Measurements from ENCODE around the gene ASTE1.
"Not testable (repeated sequence)": the region's sequence is repeated elsewhere in the genome, so short reads cannot be mapped to it uniquely, and the experiment has no call there.

Gene ASTE1

GRCh38 chr3:131007782-131008181, 18.8 kb downstream of the ASTE1 start:
- DNase-seq = no peak

DNA sequence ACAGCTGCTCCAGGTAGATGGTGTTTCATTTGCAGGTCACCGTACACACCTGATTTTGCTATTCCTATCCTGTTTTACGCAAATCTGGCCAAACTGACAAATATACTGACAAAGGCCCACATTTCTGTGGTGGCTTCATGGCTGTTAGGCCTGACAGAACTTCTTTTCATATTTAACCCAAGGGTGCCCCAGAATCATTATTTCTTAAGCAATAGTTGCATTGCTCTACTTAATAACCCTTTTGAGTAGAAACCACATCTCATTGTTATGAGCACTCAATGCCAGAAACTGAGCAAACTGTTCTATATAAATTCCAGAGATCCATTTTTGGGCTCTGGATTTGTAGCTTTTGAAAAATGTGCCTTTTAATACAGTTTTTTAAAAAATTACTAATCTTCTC, 19.4 kb downstream of the ASTE1 start:
- DNase-seq = no peak

DNA sequence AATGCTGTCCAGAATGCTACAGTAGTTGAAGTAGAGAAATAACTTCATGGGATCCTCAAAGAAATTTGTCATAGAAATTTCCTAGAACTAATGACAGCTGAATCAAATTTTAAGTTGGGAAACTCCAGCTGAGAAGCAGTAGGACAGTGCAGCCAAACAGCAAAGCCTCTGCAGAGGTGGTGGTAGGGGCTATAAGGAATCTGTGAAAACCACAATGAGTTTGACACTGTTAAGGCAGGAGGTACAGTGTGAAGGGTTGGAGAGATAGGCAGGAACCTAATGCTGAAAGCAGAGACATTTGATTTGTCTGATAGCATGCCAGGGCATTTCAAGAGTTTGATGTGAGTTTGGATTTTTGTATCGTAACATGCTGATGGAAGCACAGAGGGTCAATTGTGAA, 22.0 kb downstream of the ASTE1 start:
- DNase-seq = no peak

DNA sequence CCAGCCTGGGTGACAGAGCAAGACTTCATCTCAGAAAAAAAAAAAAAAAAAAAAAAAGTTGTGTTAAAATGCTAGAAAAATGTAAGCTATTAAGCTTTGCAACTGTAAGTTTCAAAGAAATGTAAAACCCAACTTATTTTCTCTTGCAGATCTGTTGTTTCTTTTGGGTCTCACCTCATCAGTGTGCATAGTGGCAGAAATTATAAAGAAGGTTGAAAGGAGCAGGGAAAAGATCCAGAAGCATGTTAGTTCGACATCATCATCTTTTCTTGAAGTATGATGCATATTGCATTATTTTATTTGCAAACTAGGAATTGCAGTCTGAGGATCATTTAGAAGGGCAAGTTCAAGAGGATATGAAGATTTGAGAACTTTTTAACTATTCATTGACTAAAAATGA, 25.6 kb downstream of the ASTE1 start:
- no peak for DNase-seq

DNA sequence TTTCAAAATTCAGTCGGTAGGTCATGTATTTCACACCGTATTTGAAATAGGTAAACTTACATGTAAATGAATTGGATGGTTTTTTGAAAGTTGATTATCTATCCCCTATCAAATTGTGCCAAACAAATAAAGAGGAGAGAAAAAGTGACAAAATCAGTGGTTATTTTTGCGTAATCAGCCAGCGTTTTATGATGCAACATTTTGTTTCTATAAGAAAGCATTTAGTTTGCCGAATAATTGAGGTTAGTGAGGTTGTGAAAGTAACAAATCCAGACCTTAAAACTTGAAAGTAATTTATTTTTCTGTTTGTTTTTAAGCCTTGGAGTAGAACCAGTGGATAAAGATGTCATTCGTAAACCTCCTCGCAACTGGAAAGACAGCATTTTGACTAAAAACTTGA, 29.3 kb downstream of the ASTE1 start:
- DNase-seq = no peak

DNA sequence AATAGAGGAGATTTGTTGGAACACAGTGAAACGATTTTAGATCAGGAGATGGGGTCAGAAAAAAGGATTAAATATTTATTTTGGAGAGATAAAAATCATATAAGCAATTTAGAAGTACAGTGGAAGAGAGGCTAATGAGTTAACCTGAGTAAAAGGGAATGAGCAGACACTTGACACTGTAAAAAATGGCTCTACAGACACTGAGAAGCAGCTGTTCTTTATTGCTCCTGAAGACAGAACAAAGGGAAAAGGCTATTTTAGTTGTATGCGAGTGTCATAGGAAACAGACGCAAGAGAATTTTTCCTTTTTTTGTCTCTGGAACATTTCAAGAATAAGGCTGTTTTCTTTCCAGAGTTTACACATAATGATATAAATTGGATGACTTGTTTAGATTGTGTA, 34.3 kb downstream of the ASTE1 start:
- DNase-seq = no peak

DNA sequence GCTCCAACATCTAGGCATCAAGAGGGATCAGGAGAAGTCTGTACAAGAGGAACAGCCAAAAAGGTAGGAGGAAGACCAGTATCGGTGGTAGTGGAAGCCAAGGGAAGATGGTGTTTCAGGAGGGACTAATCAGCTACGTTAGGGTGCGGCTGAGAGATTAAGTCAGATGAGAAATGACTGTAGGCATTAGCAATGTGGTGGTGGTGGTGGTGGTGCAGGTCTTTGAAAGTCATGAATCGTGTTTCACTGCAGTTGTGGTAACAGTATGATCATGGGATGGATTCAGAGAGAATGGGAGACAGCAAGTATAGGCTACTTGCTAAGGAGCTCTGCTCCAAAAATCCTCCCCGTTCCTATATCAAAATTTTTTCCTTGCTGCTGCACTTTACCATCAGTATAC, 35.5 kb downstream of the ASTE1 start:
- DNase-seq = no peak

DNA sequence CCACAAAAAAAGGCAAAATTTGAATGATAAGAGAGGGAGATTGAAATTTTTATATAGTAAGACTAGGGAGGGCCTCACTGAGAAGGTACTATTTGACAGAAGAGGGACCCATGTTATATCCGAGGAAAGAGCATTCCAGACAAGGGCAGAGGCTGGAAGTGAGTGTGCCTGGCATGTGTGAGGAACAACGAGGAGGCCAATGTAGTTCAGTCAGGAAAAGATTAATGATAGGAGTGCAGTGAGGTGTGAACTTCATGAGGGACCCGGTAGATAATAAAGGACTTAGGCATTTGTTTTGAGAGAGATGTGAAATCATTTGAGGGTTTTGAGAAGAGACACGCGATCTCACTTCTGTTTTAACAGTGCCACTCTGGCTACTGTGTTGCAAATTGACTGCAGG, 36.3 kb downstream of the ASTE1 start:
- no peak for DNase-seq

DNA sequence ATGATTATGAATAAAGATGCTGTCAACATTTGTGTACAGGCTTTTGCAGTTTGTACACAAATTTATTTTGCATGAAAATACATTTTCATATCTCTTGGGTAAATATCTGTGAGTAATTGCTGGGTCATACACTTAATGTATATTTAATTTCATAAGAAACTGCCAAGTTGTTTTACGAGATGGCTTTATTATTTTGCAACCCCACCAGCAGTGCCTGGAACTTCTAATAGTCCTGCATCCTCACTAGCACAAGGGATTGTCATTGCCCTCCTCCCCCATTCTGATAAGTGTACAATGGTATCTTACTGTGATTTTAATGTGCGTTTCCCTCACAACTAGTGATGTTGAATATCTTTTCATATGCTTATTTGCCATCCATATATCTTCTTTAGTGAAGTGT, 45.2 kb downstream of the ASTE1 start:
- DNase-seq = no peak

GRCh38 chr3:130979117-130979516, 47.5 kb downstream of the ASTE1 start:
- DNase-seq = no peak

- DNase-seq = no peak
Observed at GRCh38 chr3:130976706-130977105, 49.9 kb downstream of the ASTE1 start.

DNA sequence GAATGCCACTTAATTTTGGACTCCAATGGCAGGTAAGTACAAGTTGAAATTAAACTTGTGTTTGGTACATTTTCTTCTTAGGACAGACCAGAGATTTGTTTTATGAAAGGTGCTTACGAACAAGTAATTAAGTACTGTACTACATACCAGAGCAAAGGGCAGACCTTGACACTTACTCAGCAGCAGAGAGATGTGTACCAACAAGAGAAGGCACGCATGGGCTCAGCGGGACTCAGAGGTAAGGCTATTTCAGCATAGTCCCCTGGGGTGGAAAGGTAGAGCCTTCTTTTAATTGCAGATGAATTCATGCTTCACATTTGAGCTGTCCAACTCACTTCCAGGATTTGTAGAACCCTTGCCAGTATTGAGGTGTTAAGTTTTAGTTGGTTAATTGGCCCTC, 51.4 kb downstream of the ASTE1 start:
- no peak for DNase-seq

- DNase-seq = no peak
Observed at GRCh38 chr3:130974201-130974600, 52.4 kb downstream of the ASTE1 start.

GRCh38 chr3:130973406-130973805, 53.2 kb downstream of the ASTE1 start:
- DNase-seq = no peak

DNA sequence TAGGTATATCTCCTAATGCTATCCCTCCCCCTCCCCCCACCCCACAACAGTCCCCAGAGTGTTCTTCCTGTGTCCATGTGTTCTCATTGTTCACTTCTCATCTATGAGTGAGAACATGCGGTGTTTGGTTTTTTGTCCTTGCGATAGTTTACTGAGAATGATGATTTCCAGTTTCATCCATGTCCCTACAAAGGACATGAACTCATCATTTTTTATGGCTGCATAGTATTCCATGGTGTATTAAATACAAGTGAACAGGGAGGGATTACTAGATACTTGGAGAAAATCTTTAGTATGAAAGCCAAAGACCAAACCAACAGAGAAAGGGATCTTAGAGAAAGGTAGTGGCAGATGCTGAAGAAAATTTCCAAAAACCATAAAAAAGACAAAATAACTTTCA, 54.0 kb downstream of the ASTE1 start:
- not testable (repeated sequence) for DNase-seq

DNA sequence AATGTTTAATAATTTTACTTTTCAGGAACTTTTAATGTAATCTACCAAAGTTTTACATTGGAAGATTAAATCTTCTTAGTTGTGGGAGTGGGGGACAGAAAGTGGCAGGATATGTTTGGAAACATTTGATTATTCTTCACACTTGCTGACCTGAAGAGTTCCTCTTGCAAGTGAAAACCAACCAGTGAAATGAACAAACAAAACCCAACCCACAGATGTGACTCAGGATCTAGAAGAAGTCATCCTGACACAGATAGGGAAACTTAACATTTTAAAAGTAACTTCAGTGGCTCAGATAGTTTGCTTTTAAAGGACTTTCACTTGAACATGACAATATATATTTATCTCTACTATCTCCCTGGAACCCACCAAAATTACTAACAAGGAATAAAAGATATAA, 55.4 kb downstream of the ASTE1 start:
- DNase-seq = no peak

- no peak for DNase-seq
Observed at GRCh38 chr3:130969621-130970020, 57.0 kb downstream of the ASTE1 start.

- no peak for DNase-seq
Observed at GRCh38 chr3:130968221-130968620, 58.4 kb downstream of the ASTE1 start.

- no peak for DNase-seq
Observed at GRCh38 chr3:130967281-130967680, 59.3 kb downstream of the ASTE1 start.

- no peak for DNase-seq
Observed at GRCh38 chr3:130963878-130964277, 62.7 kb downstream of the ASTE1 start.
